HEK293 (cell line): ENCODE data around the gene TBL1XR1.

Source experiments
- CTCF ChIP-seq: fragments of 450-650 bp; formaldehyde crosslinking; IDR thresholded peaks from 2 replicates; pipeline ENCODE4 v1.5.1; 2016; ENCODE audit warnings: missing biosample characterization, missing genetic modification characterization
- REST ChIP-seq: fragments of 450-650 bp; formaldehyde crosslinking; IDR thresholded peaks from 2 replicates; pipeline ENCODE4 v1.5.1; 2016; ENCODE audit warnings: missing biosample characterization, missing genetic modification characterization
- YY1 ChIP-seq: fragments of 450-650 bp; formaldehyde crosslinking; IDR thresholded peaks from 2 replicates; pipeline ENCODE4 v1.5.1; 2018; ENCODE audit warnings: missing biosample characterization, missing genetic modification characterization
- ZBTB17 ChIP-seq: fragments of 450-650 bp; formaldehyde crosslinking; IDR thresholded peaks from 2 replicates; pipeline ENCODE4 v1.5.1; 2016; ENCODE audit warnings: missing biosample characterization, missing genetic modification characterization
- ZNF473 ChIP-seq: fragments of 450-650 bp; formaldehyde crosslinking; IDR thresholded peaks from 2 replicates; pipeline ENCODE4 v1.5.1; 2017; ENCODE audit warnings: missing biosample characterization, missing genetic modification characterization
- ZNF776 ChIP-seq: fragments of 450-650 bp; formaldehyde crosslinking; IDR thresholded peaks from 2 replicates; pipeline ENCODE4 v1.5.0; 2017; ENCODE audit warnings: missing biosample characterization, missing genetic modification characterization, borderline replicate concordance
- TF ChIP-seq, protein P1 (sequence below): fragments of 450-650 bp; formaldehyde crosslinking; IDR thresholded peaks from 2 replicates; pipeline ENCODE4 v1.5.1; 2017; ENCODE audit warnings: missing biosample characterization, missing genetic modification characterization

GRCh38 chr3:177050501-177051237 lies 146.6 kb downstream of the TBL1XR1 start:
- TF ChIP-seq REST (tag by site-specific recombination), result no peak
- TF ChIP-seq, protein P1, sequence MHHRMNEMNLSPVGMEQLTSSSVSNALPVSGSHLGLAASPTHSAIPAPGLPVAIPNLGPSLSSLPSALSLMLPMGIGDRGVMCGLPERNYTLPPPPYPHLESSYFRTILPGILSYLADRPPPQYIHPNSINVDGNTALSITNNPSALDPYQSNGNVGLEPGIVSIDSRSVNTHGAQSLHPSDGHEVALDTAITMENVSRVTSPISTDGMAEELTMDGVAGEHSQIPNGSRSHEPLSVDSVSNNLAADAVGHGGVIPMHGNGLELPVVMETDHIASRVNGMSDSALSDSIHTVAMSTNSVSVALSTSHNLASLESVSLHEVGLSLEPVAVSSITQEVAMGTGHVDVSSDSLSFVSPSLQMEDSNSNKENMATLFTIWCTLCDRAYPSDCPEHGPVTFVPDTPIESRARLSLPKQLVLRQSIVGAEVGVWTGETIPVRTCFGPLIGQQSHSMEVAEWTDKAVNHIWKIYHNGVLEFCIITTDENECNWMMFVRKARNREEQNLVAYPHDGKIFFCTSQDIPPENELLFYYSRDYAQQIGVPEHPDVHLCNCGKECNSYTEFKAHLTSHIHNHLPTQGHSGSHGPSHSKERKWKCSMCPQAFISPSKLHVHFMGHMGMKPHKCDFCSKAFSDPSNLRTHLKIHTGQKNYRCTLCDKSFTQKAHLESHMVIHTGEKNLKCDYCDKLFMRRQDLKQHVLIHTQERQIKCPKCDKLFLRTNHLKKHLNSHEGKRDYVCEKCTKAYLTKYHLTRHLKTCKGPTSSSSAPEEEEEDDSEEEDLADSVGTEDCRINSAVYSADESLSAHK (tag by site-specific recombination), result no peak
- TF ChIP-seq YY1 (tag by site-specific recombination), result no peak
- TF ChIP-seq CTCF (tag by site-specific recombination), result no peak
- TF ChIP-seq ZBTB17 (tag by site-specific recombination), result no peak
- TF ChIP-seq ZNF473, result no peak
- TF ChIP-seq ZNF776 (tag by site-specific recombination), result no peak
